Fibroblast of lung (primary cell): ENCODE results near the gene CD2AP.

ENCODE experiments used
- EZH2 ChIP-seq: IDR thresholded peaks from 2 replicates; pipeline ENCODE4 v1.5.1; 2012; ENCODE audit warnings: low read length, control low read depth, mild to moderate bottlenecking; ENCODE audit errors: missing control alignments
- TF ChIP-seq, protein P1 (sequence below), 2 donors: IDR thresholded peaks in 1 of 2; conservative IDR thresholded peaks in 1 of 2; 1 replicate in 1 of 2; 2 replicates in 1 of 2; pipeline ENCODE4 v1.5.1; 2011 to 2012; ENCODE audit warnings: low read length in 2 of 2, control low read depth in 1 of 2, inconsistent platforms in 1 of 2, low read depth in 1 of 2, mild to moderate bottlenecking in 1 of 2

DNA sequence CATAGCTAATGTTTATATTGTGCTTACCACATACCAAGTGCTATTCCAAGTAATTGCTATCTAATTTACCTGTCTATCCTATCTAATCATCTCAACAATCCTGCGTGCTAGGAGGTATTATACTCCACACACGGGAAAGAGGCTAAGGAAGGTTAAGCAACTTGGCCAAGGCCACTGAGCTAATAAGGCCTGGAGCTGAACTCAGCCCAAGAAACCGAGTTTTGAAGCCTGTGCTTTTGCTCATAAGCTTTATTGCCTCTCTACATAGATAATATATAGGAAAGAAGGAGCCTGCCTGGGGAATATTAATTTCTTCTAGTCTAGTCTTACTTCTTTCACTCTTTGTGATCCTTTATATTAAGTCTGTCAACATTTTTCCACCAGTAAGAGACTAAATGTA lies 153.0 kb downstream of the CD2AP start:
- TF ChIP-seq, protein P1, sequence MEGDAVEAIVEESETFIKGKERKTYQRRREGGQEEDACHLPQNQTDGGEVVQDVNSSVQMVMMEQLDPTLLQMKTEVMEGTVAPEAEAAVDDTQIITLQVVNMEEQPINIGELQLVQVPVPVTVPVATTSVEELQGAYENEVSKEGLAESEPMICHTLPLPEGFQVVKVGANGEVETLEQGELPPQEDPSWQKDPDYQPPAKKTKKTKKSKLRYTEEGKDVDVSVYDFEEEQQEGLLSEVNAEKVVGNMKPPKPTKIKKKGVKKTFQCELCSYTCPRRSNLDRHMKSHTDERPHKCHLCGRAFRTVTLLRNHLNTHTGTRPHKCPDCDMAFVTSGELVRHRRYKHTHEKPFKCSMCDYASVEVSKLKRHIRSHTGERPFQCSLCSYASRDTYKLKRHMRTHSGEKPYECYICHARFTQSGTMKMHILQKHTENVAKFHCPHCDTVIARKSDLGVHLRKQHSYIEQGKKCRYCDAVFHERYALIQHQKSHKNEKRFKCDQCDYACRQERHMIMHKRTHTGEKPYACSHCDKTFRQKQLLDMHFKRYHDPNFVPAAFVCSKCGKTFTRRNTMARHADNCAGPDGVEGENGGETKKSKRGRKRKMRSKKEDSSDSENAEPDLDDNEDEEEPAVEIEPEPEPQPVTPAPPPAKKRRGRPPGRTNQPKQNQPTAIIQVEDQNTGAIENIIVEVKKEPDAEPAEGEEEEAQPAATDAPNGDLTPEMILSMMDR (conservative IDR thresholded peaks at IDR 0.05 in 1 of 2, IDR thresholded peaks at IDR 0.05 in 1 of 2; ENCODE audit: low read depth in 1 of 2, low read length in 2 of 2) = no peak
- TF ChIP-seq EZH2 = no peak
